GM23248 (cell line): ENCODE measurements around the gene PNPLA1.

ENCODE experiments used
- EZH2 ChIP-seq: fragments of 200-600 bp; sonication (generic); IDR thresholded peaks from 2 replicates; pipeline ENCODE4 v1.6.1; 2018; ENCODE audit warnings: antibody characterized with exemption, mild to moderate bottlenecking; ENCODE audit not compliant: insufficient read depth, poor library complexity, severe bottlenecking
- EZH2phosphoT487 ChIP-seq: fragments of 200-600 bp; sonication (generic); IDR thresholded peaks from 2 replicates; pipeline ENCODE4 v1.6.1; 2018; ENCODE audit warnings: antibody characterized with exemption, moderate library complexity, mild to moderate bottlenecking, low read depth; ENCODE audit not compliant: insufficient read depth

DNA sequence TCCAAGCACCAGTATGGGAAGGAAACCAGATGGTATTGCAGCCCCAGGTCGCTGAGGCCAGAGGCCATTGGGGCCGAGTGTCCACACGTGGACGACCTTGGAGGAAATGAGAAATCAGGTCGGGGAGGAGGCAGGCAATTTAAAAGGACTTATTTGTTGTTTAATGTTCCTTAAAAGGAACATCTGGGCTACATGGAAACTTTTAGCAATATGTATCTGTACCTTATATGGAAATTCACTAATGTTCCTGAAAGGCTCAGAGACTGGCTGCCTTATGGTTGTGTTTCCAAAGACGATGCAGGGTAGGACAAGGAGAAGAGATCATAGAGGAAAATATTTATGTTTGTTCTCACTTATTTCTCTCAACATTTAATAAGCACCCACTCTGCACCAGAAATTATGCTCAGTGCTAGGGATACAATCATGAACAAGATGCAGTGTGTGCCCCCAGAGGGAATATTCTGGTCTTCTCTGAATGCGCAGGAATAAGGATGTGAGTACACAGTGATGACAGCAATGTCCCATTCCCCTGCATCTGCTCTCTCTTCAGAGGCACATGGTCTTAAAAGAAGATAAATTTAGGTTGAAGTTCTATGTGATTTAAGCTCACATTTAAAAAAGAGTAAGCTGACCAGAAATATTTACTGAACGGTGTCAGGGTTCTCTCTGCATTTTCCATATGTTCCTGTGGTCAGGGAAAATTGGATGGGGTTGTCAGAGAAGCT, 63.5 kb downstream of the PNPLA1 start:
- no peak for TF ChIP-seq EZH2
- no peak for TF ChIP-seq EZH2phosphoT487
